ENCODE measurements around the gene PPARD. TPM values are rescaled to one million over a fixed set of nuclear protein-coding genes. Genes with fewer than 3 reads are reported as not detected.

The PPARD gene
- total and polyA plus RNA-seq, 2 donors (not counting 1 experiment from before 2014, with no cell fraction given): 14.8 to 16.3 TPM

DNA sequence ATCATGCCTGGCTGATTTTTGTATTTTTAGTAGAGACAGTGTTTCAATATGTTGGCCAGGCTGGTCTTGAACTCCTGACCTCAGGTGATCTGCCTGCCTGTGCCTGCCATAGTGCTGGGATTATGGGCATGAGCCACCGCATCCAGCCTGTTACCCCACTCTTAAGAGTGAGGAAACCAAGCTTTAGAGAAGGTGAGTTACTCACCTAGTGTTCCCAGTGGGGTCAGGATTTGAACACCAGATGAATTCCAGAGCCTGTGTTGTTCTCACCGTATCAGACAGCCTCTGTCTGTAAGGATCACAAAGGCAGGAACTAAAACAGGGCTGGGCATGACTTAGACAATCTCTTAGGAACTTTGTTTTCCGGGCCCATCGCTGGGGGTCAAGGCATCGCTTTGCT lies 100.3 kb downstream of the PPARD start:
- Histone ChIP-seq H3K4me1 (ENCODE audit: control insufficient read depth, extremely low read depth, insufficient read depth, low read length) (no peaks in the 10 kb centered on the region), H2AFZ (ENCODE audit: low read length) (no peak overlapping the region), H3K9ac (ENCODE audit: insufficient read depth, low read length) (no peak overlapping the region), H3K9me3 (ENCODE audit: control insufficient read depth, insufficient read depth, low read depth, low read length) (no peaks in the 10 kb centered on the region), H3K27ac (ENCODE audit: insufficient read depth, low read length) (no peak overlapping the region), H3K79me2 (ENCODE audit: control insufficient read depth, insufficient read depth, low read length) (no peaks in the 10 kb centered on the region), H3K4me2 (ENCODE audit: extremely low read depth, insufficient read depth, low read length) (no peak overlapping the region), H3K4me3 (replicated peaks in 1 of 4; ENCODE audit: control extremely low read depth in 1 of 4, insufficient read depth in 1 of 4, low read depth in 3 of 4, low read length in 4 of 4) (no peak overlapping the region), H3K27me3 (ENCODE audit: control insufficient read depth, insufficient read depth, low read length) (no peaks in the 10 kb centered on the region), H4K20me1 (ENCODE audit: control insufficient read depth, extremely low read depth, insufficient read depth, low read length) (no peaks in the 10 kb centered on the region), H3K36me3 (ENCODE audit: control insufficient read depth, insufficient read depth, low read length) (no peaks in the 10 kb centered on the region)
- TF ChIP-seq, protein P1, sequence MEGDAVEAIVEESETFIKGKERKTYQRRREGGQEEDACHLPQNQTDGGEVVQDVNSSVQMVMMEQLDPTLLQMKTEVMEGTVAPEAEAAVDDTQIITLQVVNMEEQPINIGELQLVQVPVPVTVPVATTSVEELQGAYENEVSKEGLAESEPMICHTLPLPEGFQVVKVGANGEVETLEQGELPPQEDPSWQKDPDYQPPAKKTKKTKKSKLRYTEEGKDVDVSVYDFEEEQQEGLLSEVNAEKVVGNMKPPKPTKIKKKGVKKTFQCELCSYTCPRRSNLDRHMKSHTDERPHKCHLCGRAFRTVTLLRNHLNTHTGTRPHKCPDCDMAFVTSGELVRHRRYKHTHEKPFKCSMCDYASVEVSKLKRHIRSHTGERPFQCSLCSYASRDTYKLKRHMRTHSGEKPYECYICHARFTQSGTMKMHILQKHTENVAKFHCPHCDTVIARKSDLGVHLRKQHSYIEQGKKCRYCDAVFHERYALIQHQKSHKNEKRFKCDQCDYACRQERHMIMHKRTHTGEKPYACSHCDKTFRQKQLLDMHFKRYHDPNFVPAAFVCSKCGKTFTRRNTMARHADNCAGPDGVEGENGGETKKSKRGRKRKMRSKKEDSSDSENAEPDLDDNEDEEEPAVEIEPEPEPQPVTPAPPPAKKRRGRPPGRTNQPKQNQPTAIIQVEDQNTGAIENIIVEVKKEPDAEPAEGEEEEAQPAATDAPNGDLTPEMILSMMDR (conservative IDR thresholded peaks at IDR 0.05 in 1 of 2, IDR thresholded peaks at IDR 0.05 in 1 of 2; ENCODE audit: low read depth in 1 of 2, low read length in 2 of 2): no peak
- TF ChIP-seq EZH2 (IDR thresholded peaks at IDR 0.05; ENCODE audit: low read length, missing control alignments): no peak
- no peak for DNase-seq (ENCODE audit: low read depth in 2 of 2)

DNA sequence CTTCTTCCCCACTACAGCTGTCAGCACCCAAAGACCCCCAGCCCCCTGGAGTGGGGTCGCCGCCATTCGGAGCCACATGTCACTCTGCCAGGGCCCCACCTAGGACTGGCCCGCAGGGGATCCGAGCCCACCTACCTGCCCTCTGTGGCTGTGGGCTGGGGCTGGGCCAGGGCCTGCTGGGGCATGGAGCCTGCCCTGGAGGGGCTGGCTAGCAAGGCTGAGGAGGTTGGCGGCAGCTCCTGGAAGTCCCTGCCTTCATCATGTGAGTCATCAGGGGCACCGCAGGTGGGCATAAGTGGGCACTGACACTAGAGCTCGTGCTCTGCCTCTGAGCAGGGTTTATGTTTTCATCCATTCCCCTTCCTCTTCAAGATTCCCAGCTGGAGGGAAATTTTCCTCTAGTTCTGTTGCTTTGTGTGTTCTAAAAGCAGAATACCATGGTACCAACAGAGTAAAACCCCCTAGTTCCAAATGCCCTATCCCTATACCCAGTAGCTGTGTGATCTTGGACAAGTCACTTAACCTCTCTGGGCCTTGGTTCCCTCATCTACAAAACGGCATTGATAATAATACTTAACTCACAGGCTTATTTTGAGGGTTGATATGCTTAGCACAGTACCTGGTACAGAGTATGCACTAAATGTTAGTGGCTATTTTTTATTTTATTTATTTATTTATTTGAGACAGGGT lies 101.1 kb downstream of the PPARD start:
- Histone ChIP-seq H3K27me3 (ENCODE audit: control insufficient read depth, insufficient read depth, low read length) (no peaks in the 10 kb centered on the region), H3K4me3 (replicated peaks in 1 of 4; ENCODE audit: control extremely low read depth in 1 of 4, insufficient read depth in 1 of 4, low read depth in 3 of 4, low read length in 4 of 4) (no peak overlapping the region), H4K20me1 (ENCODE audit: control insufficient read depth, extremely low read depth, insufficient read depth, low read length) (no peaks in the 10 kb centered on the region), H2AFZ (ENCODE audit: low read length) (no peak overlapping the region), H3K4me2 (ENCODE audit: extremely low read depth, insufficient read depth, low read length) (no peak overlapping the region), H3K9me3 (ENCODE audit: control insufficient read depth, insufficient read depth, low read depth, low read length) (no peaks in the 10 kb centered on the region), H3K27ac (ENCODE audit: insufficient read depth, low read length) (no peak overlapping the region), H3K4me1 (ENCODE audit: control insufficient read depth, extremely low read depth, insufficient read depth, low read length) (no peaks in the 10 kb centered on the region), H3K36me3 (ENCODE audit: control insufficient read depth, insufficient read depth, low read length) (no peaks in the 10 kb centered on the region), H3K79me2 (ENCODE audit: control insufficient read depth, insufficient read depth, low read length) (no peaks in the 10 kb centered on the region), H3K9ac (ENCODE audit: insufficient read depth, low read length) (no peak overlapping the region)
- no peak for TF ChIP-seq EZH2 (IDR thresholded peaks at IDR 0.05; ENCODE audit: low read length, missing control alignments)
- TF ChIP-seq, protein P1 (conservative IDR thresholded peaks at IDR 0.05 in 1 of 2, IDR thresholded peaks at IDR 0.05 in 1 of 2; ENCODE audit: low read depth in 1 of 2, low read length in 2 of 2): no peak
- no peak for DNase-seq (ENCODE audit: low read depth in 2 of 2)

DNA sequence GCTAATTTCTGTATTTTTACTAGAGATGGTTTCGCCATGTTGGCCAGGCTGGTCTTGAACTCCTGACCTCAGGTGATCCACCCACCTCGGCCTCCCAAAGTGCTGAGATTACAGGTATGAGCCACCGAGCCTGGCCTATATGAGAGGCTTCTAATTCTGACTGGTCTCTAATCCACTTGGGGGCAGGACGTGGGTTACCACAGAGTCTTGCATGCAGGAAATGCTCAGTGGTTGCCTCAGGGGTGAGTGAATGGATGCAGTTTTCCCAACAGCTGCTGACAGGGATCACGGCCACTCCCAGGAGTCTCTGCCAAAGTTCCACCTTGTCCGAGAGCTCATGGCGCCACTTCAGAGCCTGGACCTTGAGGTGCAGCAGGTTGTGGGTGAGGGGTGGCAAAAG lies 103.3 kb downstream of the PPARD start:
- Histone ChIP-seq H3K4me3 (replicated peaks in 1 of 4; ENCODE audit: control extremely low read depth in 1 of 4, insufficient read depth in 1 of 4, low read depth in 3 of 4, low read length in 4 of 4) (no peak overlapping the region), H4K20me1 (ENCODE audit: control insufficient read depth, extremely low read depth, insufficient read depth, low read length) (no peaks in the 10 kb centered on the region), H2AFZ (ENCODE audit: low read length) (no peak overlapping the region), H3K4me2 (ENCODE audit: extremely low read depth, insufficient read depth, low read length) (no peak overlapping the region), H3K27me3 (ENCODE audit: control insufficient read depth, insufficient read depth, low read length) (no peaks in the 10 kb centered on the region), H3K36me3 (ENCODE audit: control insufficient read depth, insufficient read depth, low read length) (no peaks in the 10 kb centered on the region), H3K9me3 (ENCODE audit: control insufficient read depth, insufficient read depth, low read depth, low read length) (no peaks in the 10 kb centered on the region), H3K9ac (ENCODE audit: insufficient read depth, low read length) (no peak overlapping the region), H3K4me1 (ENCODE audit: control insufficient read depth, extremely low read depth, insufficient read depth, low read length) (no peaks in the 10 kb centered on the region), H3K27ac (ENCODE audit: insufficient read depth, low read length) (no peak overlapping the region), H3K79me2 (ENCODE audit: control insufficient read depth, insufficient read depth, low read length) (no peaks in the 10 kb centered on the region)
- TF ChIP-seq, protein P1 (conservative IDR thresholded peaks at IDR 0.05 in 1 of 2, IDR thresholded peaks at IDR 0.05 in 1 of 2; ENCODE audit: low read depth in 1 of 2, low read length in 2 of 2): no peak
- no peak for TF ChIP-seq EZH2 (IDR thresholded peaks at IDR 0.05; ENCODE audit: low read length, missing control alignments)
- DNase-seq (ENCODE audit: low read depth in 2 of 2): no peak
